ENCODE results near the gene SPPL3.
"Not testable (repeated sequence)": the region's sequence is repeated elsewhere in the genome, so short reads cannot be mapped to it uniquely, and the experiment has no call there.

SPPL3 gene

DNA sequence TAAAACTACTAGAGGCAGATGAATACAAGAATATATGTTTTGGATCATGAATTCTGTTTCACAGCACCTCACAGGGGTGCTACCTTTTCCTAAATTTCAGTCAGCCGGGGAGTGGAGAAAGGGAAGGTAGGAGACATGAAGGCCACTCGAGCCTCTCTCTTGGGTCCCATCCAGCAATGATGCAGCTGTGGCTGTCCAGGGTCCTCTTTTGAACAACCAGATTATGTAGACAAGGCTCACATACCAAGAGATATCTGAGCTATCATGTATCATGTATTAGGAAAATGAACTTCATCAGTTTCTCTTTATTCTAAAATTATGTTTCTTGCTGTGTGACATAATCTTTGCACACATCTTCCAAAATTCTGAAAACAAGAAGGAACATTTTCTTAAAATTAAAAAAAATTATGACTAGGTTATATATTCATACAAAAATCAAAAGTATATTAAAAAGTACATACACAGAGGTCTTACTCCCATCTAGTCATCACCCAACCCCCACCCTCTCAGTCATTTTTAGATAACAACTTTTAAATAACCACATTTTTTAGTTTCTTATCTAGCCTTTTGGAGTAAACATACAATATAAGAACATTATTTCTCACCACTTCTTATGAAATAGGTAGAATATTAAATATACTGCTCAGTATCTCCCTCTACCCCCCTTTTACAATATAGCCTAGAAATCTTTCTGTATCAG, 89.8 kb downstream of the SPPL3 start:
- DNase-seq: no peak

DNA sequence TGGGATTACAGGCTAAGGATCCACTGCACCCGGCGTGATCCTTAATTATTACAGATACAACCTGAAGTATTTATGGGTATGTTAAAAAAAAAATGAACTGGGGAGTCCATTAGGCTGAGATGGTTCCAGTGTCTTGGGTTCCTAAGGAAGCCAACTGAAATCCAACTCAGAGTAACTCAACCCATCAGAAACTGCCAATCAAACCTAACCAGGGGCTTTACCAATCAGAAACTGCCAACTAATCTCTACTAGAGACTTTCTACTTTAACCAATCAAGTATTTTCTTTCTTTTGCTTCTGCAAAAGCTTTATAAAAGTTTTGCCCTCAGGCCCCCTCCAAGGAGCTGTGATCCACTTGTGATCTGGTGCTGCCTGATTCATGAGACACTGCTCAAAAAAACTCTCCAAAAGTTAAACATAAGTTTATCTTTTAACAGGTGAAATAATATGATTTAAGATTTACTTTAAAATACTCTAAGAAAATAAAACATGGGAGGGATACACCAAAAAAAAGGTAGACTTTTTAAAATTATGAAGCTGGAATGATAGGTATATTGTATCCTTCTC, 90.5 kb downstream of the SPPL3 start:
- no peak for DNase-seq

DNA sequence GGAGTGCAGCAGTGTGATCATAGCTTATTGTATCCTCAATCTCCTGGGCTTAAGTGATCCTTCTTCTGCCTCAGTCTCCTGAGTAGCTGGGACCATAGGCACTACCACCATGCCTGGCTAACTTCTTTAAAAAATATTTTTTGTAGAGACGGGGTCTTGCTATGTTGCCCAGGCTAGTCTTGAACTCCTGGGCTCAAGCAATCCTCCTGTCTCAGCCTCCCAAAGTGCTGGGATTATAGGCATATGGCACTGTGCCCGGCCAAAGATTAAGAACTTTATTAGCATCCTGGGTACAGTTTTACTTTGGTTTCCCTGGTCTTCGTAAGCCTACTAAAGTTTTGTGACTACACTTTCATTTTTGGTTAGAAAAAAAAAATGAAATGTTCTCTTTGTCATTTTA, 94.1 kb downstream of the SPPL3 start:
- DNase-seq: no peak

DNA sequence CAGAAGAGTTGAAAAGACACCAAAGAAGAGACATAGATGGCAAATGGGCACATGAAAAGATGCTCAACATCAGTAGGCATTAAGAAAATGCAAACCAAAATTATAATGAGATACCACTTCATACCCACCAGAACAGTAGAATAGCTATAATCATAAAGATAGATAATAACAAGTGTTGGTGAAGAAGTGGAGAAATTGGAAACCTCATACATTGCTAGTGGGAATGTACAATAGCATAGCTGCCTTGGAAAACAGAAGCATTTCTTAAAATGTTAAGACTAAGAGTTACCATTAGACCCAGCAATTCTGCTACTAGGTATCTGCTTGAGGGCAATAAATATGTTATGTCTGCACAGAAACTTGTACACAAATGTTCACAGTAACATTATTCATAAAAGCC, 99.7 kb downstream of the SPPL3 start:
- no peak for DNase-seq

DNA sequence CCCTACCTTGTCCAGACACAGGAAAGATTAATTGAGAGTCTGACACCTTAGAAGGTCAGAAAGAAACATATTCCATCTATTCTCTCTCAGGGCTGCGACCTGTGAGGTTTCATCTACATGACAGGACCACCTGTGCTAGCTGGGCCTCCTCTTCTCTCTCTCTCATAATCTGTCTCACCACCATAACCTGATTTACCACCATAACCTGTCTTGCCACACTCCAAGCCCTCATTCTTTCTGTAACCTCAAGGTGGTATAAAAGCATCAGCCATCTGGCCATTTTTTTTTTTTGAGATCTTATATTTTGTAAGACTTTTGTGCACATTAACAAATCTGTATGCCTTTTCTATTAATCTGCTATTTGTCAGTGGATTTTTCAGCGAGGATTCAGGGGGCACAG, 103.0 kb downstream of the SPPL3 start:
- DNase-seq: no peak

DNA sequence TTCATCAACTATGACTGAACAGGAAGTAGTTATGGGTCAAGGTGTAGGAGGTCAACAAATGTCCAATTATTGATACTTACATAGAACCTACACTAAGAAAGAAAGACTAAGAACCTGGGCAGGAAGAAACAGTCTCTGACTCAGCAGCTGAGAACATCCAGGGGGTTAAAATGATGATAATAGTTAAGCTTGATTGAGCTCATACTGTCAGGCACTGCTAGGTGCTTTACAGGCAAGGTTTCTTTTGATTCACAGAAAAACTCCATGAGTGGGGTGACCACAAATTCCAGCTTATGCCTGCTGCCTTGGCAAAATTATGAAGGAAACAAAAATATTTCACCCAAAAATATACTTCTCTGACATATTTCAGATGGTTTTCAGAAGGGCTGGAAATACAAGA, 103.5 kb downstream of the SPPL3 start:
- DNase-seq: no peak

DNA sequence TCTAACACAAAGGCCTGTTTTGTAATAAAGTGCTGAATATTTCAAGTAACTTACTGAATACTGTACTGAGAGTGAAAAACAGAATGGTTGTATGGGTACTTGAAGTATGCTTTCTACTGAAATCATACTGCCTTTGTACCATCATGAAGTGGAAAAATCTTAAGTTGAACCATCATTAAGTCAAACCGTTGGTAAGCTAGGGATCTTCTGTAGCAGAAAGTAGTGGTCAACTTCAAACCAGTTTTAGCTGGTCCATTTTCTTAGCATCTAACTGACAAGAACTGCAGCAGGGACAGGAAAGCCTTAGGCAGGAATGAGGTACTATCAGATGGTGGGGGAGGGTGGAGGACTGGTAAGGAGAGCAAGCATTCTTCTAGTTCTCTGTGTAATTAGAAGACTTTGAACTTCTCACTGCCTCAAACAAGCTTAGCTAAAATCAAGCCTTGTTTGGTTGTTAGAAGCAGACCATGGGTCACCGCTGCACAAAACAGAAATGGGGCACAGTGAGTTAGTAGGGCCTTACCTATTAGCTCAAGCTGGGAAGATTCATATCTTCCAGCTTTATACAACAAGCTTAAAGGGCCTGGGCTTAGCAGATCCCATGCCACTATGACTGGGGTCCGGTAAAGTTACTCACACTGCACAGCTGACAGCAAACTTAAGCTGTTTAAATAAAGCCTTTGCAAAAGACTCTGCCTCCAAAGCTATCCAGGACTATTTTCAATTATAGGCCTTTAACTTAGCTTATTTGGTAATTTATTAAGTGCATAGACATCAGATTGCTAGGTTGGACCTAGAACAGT, 104.7 kb downstream of the SPPL3 start:
- no peak for DNase-seq

DNA sequence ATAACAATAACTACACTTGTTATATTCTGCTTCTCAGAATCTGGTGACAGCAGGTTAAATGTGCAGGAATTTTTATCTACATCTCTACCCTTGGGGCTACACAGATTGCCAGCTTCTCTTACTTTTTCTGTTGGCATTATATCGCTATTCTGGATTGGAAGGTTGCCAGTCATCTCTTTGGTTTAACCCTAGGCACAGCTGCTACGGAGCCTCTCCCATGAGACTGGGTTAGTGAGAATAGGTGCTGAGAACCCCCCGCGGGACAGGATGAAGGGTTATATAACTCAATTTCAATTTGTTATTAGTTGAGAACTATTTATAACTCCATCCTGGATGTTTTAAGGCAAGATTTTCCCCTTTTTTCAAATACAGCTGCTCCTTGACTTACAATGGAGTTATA, 105.5 kb downstream of the SPPL3 start:
- no peak for DNase-seq

DNA sequence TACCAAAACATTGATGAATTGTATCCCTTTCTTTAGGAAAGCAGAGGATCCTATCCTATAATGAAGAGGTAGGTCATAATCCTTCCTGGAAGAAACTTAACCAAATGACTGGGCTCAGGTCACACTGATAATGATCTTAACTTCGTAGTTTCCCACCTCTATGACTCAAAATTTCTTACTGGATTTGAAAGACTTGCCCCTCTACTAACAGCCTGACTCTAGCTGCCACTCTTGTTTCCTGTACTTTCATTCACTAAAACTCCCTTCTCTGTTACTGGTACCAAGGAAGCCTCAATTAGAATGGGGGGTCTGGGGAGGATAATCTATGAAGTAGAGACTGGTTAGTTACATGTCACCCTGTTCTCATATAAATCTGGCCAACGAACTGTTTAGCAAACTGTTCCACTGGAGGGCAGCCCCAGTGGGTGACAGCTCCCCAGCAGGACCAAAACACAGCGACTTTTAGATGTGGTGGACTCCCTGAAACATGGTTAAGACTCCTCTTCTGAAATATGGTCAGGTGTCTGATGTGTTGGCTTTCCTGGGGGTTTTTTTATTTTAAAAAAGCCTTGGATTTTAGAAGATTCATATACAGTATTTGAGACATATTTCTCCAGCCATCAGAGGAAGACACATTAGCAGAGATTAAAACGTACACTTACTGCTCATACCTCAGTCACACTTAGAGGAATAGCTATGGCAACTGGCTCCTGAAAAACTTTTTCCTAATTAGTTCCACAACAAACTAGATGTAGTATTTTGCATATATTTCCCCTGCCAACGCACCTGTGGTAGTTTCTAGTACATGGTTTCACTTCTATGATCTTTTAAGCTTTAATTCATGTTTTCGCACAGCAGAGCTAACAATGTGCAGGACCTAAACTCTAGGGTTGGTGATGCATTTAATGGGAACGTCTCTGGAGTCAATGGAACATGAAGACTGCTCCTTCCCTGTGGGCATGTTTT, 106.2 kb downstream of the SPPL3 start:
- DNase-seq: no peak

DNA sequence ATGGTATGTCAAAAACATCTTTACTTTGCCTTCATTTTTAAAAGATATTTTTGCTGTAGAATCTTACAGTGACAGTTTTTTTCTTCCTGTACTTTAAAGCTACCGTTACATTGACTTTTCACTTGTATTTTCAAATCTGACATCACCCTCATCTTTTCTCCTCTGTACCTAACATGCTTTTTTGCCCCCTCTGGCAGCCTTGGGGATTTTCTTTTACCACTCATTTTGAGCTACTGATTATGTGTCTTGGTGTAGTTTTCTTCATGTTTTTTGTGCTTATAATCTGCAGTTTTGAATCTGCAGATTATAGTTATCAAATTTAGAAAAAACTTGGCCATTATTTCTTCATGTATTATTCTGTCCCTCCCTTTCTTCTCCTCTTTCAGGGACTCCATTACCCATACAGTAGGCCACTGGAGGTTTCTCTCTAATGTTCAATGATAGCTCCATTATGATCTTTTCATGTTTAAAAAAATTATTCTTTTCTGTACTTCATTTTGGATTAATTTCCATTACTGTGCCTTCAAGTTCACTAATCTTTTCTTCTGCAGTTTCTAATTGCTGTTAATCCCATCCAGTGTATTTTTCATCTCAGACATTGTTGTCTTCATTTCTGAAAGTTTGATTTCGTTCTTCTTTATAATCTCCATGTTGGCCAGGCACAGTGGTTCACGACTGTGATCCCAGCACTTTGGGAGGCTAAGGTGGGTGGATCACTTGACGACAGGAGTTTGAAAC, 108.5 kb downstream of the SPPL3 start:
- DNase-seq: no peak

DNA sequence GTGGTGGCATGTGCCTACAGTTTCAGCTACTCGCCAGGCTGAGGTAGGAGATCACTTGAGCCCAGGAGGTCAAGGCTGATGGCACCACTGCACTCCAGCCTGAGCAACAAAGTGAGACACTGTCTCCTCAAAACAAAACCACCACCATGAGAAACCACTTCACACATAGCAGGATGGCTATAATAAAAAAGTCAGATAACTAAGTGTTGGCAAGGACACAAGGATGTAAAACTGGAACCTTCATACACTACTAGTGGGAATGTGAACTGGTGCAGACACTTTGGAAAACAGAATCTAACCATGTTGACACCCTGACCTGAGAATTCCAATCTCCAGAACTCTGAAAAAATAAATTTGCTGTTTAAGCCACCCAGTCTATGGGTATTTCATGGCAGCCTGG, 110.8 kb downstream of the SPPL3 start:
- no peak for DNase-seq

DNA sequence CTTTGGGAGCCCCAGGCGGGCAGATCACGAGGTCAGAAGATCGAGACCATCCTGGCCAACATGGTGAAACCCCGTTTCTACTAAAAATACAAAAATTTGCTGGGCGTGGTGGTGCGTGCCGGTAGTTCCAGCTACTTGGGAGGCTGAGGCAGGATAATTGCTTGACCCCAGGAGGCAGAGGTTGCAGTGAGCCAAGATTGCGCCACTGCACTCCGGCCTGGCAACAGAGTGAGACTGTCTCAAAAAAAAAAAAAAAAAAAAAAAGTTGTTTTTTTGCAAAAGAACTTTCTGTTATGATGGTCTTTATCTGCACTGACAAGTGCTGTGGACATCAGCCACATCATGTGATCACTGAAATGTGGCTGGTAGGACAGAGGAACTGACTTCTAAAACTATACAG, 111.7 kb downstream of the SPPL3 start:
- DNase-seq: not testable (repeated sequence)

DNA sequence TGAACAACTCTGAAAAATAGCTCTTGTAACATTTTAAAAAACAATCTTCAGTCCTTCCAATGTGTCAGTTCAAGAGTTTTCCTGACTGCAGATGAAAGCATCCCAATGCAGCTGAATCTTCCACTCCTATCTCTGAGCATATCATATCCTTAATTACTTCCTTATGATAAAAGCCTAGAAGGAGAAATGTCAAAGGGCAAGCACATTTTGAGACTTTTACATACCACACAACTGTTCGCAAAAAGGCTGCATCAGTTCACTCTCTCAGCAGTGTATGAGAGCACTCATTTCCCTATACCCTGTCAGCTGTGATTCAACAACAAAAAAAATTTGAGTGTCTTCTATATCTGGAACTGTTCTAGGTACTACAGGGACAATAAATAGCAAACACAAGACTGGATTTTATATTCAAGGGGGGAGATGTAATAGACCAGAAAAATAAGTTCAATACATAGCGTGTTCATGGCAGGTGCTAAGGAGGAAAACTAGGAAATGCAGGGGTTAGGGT, 112.4 kb downstream of the SPPL3 start:
- no peak for DNase-seq

DNA sequence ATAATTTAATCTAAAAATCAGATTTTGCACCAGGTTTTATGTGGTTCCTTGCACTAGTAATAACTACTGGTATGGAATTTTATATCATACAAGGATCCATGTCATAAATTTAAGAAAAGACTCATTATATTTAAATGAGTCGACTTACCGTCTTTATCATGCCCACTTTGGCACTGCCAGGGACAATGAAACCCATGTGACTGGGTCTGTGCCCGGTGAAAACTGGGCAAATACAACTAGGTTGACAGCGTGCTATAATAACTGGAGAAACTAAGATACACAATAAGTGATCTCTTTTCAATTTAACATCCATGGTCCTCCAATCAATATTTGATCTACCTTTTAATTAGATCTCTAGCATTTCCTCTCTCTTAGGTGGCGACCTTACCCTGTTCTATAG, 114.0 kb downstream of the SPPL3 start:
- no peak for DNase-seq

DNA sequence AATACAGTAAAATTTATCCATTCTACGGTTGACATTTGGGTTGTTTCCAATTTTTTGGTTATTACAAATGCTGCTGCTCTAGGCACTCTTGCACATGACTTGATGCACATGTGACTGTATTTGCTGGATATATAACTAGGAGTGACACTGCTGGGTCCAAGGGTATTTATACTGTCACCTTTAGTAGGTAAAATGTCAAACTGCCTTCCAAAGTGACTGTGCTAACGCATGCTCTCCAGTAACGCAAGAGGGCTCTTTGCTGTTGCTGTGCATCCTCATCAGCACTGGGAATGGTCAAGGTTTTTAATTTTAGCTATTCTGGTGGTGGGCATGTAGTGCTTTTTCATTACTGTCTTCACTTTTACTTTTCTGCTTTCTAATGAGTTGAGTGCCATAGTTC, 116.3 kb downstream of the SPPL3 start:
- DNase-seq: no peak

DNA sequence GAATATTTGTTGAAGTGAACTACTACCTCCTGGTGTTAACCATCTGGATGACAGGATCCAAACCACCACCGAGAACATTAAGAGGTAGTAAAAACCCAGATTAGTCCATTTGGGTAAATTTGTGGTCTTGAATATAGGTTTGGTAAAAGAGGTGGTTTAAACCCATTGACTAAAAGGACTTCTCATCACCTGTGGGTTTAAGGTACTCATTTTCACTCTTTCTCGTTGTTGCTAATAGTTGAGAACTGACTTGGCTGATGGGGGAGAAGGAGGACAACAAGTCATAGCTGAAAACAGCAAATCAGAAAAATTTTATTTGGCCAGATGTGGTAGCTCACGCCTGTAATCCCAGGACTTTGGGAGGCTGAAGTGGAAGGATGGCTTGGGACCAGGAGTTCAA, 119.4 kb downstream of the SPPL3 start:
- DNase-seq: no peak

DNA sequence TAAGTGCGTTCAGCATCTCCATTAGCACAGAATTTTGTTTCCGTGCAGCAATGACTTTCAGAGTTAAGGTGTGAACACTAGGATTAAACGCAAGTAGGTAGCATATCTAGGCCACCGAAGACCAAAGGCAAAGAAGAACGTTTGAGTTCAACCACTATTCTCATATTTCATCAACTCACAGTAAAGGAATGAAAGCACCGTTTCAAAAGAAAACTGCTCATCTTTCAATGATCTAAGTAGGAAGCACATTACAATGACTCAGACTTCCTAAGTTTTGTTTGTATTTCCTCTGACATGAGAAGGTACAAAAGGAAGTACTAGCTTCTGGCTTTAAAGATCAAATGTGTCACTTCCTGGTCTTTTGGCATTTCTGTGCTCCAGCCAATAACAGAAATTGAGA, 121.0 kb downstream of the SPPL3 start:
- DNase-seq: no peak

DNA sequence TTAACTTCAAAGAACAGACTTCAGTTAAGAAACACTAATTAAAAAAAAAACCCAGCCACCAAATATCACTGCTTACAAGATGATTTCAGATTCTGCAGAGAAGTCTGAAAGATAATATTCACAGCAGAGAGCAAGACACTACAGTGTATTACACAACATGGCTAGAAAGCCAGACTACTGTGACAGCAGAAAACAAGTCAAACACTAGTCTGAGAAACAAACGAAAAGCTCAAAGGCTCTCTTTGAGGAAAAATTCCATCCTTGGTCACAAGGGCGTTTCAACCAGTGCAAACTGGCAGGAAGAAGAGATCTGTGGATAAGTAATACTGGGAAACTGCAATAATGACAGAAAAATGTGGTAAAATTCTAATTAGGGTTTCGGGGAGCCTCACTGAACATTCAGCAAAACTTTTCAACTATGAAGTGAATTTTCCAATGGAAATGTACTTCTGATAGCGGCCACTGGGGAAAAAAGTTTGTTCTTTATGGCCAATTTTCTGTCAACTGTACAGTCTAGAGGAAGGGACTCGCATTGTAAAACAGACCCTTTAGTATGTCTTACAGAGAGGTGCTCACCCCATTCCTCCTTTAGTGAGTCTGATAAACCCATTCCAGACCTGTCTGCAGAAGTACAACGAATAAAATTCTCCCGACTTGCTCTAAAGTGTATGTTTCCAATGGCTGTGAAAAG, 128.2 kb downstream of the SPPL3 start:
- DNase-seq: no peak

DNA sequence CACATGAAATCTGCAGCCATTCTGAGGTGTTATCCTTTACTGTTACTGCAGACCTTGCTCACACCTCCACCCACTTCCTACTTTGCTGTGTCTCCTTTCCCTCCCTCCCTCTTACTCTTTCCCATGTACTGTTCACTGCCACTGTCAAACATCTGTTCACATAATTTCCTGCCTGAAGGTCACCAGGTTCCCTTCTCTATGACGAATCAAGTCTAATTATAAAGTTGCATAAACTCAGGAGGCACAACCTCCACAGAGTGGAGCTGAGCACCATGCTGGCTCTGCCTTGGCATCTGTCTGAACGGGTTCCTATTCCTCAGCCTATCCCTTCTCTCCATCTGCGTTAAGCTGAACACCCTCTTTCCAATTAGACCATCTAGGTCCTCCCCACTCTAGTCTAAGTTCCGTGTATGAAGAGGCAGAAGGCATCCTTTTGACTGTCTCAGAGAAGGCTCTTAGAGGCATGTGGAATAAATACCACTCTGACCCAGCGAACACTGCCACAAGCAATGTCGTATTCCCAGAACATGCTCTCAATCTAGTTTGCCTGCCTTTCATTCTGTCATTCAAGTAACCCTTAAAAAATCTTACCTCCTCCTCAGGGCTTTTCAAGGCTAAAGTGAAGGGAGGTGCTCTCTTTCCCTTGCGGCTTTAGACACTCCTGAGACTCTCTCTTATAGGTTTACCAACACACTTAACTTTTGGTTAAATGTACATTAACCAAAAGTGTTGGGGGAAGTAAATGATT, 129.8 kb downstream of the SPPL3 start:
- no peak for DNase-seq

DNA sequence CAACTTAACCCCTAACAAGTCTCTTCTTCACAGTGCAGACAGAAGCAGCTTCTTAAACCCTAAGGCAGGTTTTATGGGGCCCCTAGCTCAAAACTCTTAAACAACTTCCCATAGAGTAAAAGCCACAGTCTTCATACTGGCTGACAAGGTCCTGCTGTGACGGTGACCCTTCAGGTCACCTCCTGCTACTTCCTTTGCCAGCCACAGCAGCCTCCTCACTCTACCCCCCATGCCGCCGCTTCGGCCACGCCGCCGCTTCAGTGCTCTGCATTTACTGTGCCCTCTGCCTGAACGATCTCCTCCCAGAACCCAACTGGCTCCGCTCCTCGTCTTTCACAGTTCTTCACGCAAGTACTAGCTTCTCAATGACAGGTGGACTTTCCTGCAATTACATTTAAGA, 133.1 kb downstream of the SPPL3 start:
- DNase-seq: no peak
